Measurements from ENCODE around the gene CDON. TPM values are rescaled to one million over a fixed set of nuclear protein-coding genes. Genes with fewer than 3 reads are reported as not detected.
A peak's percentile ranks its signal among the peaks of the same experiment; 100 is the strongest.

CDON gene, protein sequence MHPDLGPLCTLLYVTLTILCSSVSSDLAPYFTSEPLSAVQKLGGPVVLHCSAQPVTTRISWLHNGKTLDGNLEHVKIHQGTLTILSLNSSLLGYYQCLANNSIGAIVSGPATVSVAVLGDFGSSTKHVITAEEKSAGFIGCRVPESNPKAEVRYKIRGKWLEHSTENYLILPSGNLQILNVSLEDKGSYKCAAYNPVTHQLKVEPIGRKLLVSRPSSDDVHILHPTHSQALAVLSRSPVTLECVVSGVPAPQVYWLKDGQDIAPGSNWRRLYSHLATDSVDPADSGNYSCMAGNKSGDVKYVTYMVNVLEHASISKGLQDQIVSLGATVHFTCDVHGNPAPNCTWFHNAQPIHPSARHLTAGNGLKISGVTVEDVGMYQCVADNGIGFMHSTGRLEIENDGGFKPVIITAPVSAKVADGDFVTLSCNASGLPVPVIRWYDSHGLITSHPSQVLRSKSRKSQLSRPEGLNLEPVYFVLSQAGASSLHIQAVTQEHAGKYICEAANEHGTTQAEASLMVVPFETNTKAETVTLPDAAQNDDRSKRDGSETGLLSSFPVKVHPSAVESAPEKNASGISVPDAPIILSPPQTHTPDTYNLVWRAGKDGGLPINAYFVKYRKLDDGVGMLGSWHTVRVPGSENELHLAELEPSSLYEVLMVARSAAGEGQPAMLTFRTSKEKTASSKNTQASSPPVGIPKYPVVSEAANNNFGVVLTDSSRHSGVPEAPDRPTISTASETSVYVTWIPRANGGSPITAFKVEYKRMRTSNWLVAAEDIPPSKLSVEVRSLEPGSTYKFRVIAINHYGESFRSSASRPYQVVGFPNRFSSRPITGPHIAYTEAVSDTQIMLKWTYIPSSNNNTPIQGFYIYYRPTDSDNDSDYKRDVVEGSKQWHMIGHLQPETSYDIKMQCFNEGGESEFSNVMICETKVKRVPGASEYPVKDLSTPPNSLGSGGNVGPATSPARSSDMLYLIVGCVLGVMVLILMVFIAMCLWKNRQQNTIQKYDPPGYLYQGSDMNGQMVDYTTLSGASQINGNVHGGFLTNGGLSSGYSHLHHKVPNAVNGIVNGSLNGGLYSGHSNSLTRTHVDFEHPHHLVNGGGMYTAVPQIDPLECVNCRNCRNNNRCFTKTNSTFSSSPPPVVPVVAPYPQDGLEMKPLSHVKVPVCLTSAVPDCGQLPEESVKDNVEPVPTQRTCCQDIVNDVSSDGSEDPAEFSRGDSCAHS (N-terminal part only)
- total RNA-seq = 2.3 and 2.6 TPM in 2 replicates

DNA sequence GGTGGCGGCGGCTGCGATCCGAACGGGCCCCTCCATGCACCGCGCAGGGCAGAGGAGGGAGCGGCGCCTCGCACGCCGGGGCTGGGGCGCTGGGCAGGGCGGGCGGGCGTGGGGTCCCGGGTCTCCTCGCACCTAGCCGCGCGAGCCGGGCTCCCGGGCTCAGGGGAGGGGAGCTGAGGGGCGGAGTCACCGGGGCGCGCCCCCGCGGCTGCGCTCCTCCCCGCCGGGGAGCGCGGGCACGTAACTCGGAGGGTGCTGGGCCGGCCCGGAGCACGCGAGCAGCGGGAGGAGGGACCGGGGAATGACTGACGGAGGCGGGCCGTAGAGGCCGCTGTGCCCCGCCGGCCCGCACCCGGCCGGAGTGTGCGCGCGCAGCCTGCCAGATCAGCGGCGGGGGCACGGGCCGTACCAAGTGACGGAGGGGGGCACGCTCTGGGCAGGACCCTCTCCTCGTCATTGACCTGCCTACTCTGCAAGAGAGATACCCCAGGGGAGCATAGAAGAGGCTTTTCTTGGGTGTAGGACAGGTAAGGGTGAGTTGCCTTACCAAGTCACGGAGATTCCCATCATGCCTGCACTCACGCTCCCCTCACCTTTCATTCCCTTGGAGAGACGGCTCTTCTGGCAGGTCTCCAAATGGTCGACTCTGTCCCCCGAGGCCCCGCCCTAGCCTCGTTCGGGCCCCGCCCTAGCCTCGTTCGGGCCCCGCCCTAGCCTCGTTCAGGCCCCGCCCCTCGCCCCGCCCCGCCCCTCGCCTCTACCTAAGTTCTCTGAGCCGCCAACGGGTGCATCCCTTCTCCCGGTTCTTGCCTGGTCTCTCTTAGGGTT is at the start of gene CDON:
CDON (minus strand) TSS at position 188 of the 828 bp plus-strand sequence. CDS start 39,390 bp downstream, outside the sequence.
- TF ChIP-seq, protein P1, sequence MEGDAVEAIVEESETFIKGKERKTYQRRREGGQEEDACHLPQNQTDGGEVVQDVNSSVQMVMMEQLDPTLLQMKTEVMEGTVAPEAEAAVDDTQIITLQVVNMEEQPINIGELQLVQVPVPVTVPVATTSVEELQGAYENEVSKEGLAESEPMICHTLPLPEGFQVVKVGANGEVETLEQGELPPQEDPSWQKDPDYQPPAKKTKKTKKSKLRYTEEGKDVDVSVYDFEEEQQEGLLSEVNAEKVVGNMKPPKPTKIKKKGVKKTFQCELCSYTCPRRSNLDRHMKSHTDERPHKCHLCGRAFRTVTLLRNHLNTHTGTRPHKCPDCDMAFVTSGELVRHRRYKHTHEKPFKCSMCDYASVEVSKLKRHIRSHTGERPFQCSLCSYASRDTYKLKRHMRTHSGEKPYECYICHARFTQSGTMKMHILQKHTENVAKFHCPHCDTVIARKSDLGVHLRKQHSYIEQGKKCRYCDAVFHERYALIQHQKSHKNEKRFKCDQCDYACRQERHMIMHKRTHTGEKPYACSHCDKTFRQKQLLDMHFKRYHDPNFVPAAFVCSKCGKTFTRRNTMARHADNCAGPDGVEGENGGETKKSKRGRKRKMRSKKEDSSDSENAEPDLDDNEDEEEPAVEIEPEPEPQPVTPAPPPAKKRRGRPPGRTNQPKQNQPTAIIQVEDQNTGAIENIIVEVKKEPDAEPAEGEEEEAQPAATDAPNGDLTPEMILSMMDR (IDR thresholded peaks at IDR 0.05; ENCODE audit: insufficient read depth, low read depth, low read length) = no peak
- peak; percentile 91 for DNase-seq (ENCODE audit: low read depth)
- peak within 1 kb of the TSS; percentile 66 for H3K4me3 ChIP-seq (ENCODE audit: low read depth, low read length)

DNA sequence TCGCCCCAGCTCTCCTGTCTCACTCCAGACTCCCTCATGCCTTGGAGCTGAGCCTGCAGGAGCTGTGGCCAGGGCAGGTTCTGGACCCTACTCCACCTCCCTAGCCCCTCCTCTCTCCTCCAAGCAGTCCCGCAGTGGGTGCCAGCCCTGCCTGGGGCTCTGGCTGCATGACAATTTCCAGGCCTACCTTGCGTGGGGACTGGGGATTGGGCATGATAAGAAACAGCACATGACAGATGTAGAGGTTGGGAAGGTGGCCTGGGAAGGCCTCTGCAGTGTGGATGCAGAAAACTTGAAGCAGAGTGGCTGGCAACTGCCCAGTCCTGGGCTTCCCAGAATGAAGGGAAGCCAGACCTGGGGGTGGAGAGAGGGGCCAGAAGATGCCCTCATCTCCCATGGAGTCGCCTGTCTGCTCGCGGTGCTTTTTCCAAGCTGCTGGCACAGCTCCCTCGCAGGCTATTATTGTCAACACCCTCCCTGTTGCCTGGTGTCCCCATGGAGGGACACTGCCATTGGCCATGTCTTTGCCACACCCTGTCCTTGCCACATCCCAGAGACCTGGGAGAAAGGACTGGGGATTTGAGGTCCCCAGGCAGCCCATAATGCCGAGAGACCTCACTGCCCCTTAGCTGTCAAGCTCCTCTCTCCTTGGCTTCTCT is 48.9 kb upstream of the CDON start:
- DNase-seq (ENCODE audit: low read depth) = no peak
- TF ChIP-seq, protein P1 (IDR thresholded peaks at IDR 0.05; ENCODE audit: insufficient read depth, low read depth, low read length) = no peak
- H3K4me3 ChIP-seq (ENCODE audit: low read depth, low read length) = no peak overlapping the region

DNA sequence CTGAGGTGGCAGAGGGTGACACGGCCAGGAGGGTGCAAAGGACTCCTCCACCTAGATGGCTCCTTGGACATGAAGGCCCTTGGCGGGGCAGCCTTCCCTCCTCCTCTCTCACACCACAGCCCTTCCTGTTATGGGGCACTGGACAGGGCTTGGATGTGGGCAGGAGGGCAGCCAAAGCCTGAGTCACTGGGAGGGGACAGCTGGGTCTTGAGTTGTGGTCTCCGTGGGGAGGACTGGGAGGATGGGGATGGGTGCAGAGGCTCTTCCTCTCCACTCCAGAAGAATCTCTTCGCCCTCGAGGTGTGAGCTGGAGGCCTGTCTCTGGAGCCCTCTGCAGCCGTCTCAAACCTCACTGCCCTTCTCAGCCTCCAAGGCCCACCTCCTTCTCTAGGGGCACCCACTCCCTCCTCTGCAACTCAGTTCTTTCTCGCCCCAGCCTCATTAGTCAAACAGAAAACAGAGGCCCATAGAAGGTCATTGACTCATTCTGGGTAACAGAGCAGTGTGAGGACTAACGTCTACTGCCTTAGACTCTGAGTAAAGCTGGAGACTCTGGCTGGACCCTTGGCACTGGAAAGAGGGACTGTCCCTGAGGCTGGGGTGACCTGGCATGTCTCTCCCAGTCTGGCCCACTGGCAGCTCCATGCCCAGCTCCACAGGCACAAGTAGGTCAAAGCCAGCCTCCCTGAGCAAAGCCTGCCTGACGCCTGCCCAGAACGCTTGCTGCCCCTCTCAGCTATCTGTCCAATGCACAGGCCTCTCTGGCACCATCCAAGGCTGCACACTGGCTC is 47.5 kb upstream of the CDON start:
- DNase-seq (ENCODE audit: low read depth) = no peak
- TF ChIP-seq, protein P1 (IDR thresholded peaks at IDR 0.05; ENCODE audit: insufficient read depth, low read depth, low read length) = no peak
- no peak overlapping the region for H3K4me3 ChIP-seq (ENCODE audit: low read depth, low read length)

DNA sequence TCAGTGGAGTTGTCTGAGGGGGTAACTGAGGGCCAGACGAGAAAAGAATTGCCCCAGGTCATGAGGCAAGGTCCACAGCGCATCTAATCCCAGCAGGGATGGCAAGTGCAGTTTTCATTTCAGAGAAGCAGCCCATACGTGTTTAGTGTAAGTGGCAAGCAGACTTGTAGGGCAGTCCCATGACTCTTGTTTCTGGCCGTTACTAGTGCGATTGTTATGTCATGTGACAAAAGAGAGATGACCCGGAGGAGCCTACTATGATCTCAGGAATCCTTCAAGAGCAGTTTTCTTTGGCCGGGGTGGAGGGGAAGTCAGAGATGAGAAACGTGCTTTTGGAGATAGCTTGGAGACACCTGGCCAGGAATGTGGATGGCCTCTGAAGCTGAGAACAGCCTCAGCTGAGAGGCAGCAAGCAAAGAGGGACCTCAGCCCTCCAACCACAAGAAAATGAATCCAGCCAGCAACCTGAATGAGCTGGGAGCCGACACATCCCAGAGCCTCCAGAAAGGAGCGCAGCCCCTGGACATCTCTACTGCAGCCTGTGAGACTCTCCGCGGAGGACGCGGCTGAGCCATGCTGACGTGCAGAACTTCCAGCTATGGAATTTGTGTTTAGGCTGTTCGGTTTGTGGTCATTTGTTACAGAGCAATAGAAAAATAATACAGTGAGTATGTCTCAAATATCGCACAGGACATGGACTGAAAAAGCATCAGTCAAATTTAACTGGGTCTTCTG is 44.1 kb upstream of the CDON start:
- H3K4me3 ChIP-seq (ENCODE audit: low read depth, low read length) = no peak overlapping the region
- DNase-seq (ENCODE audit: low read depth) = no peak
- TF ChIP-seq, protein P1 (IDR thresholded peaks at IDR 0.05; ENCODE audit: insufficient read depth, low read depth, low read length) = no peak

DNA sequence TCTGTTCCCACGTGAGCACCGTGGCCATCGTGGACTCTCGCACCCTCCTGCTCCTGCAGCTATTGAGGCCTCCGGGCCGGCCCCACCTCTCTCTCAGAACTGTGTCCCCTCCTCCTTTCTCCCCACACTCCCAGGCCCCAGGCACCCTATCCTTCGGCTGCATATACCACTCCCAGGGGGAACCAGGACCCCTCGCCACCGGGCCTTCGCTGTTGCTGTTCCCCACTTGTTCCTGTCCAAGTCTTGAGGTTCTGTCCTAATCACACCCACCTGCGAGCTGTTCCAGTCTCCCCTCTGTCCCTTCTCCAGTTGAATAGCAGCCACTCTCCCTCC is 43.0 kb upstream of the CDON start:
- DNase-seq (ENCODE audit: low read depth) = no peak
- no peak overlapping the region for H3K4me3 ChIP-seq (ENCODE audit: low read depth, low read length)
- TF ChIP-seq, protein P1 (IDR thresholded peaks at IDR 0.05; ENCODE audit: insufficient read depth, low read depth, low read length) = no peak
